MG63 (cell line): ENCODE results near the gene SOX14. TPM values are rescaled to one million over a fixed set of nuclear protein-coding genes. Genes with fewer than 3 reads are reported as not detected.

ENCODE experiments used
- DNase-seq: peaks from one replicate; pipeline ENCODE4 v3.0.0-alpha.2; 2020
- H3K27me3 ChIP-seq: fragments of 250-450 bp; sonication (Bioruptor Pico); 2 replicates; pipeline ENCODE4 v1.5.1; 2020; ENCODE audit warnings: mild to moderate bottlenecking, moderate library complexity
- H3K36me3 ChIP-seq: fragments of 250-450 bp; sonication (Bioruptor Pico); 2 replicates; pipeline ENCODE4 v1.5.1; 2020; ENCODE audit warnings: mild to moderate bottlenecking, moderate library complexity
- H3K4me3 ChIP-seq: fragments of 250-450 bp; sonication (Bioruptor Pico); 2 replicates; pipeline ENCODE4 v1.5.1; 2020; ENCODE audit warnings: mild to moderate bottlenecking, moderate library complexity
- H3K9me3 ChIP-seq: fragments of 250-450 bp; sonication (Bioruptor Pico); 2 replicates; pipeline ENCODE4 v1.5.1; 2020; ENCODE audit warnings: mild to moderate bottlenecking, moderate library complexity
- total RNA-seq: library from RNA; depleted of rRNA; stranded (reverse); fragments of >200 nt; shearing (Covaris generic); gene quantifications from 2 replicates; pipeline ENCODE4 v1.2.3, GENCODE V29; 2014; ENCODE audit warnings: low replicate concordance

Gene SOX14
- total RNA-seq, 1 experiment from 2014 or later: not detected

- no peaks in the 10 kb centered on the region for H3K36me3 ChIP-seq
- no peaks in the 10 kb centered on the region for H3K9me3 ChIP-seq
- no peak overlapping the region for H3K4me3 ChIP-seq
- peaks cover 100% of the 10 kb centered on the region for H3K27me3 ChIP-seq
- DNase-seq: no peak
These were observed 2.1 kb downstream of the SOX14 start for GRCh38 chr3:137766041-137766875.

GRCh38 chr3:137766876-137767537, 2.9 kb downstream of the SOX14 start:
- DNase-seq: no peak
- Histone ChIP-seq H3K9me3 (no peaks in the 10 kb centered on the region), H3K36me3 (no peaks in the 10 kb centered on the region), H3K4me3 (no peak overlapping the region), H3K27me3 (peaks cover 100% of the 10 kb centered on the region)

- Histone ChIP-seq H3K27me3 (peaks cover 100% of the 10 kb centered on the region), H3K36me3 (no peaks in the 10 kb centered on the region), H3K9me3 (no peaks in the 10 kb centered on the region), H3K4me3 (peak overlapping the region; percentile 22)
- DNase-seq: no peak
These were observed 3.6 kb downstream of the SOX14 start for GRCh38 chr3:137767538-137768360.

GRCh38 chr3:137768361-137769321, 4.5 kb downstream of the SOX14 start:
- H3K4me3 ChIP-seq: peak overlapping the region; percentile 22
- no peaks in the 10 kb centered on the region for H3K9me3 ChIP-seq
- peaks cover 100% of the 10 kb centered on the region for H3K27me3 ChIP-seq
- no peaks in the 10 kb centered on the region for H3K36me3 ChIP-seq
- no peak for DNase-seq

GRCh38 chr3:137769322-137770065, 5.4 kb downstream of the SOX14 start:
- peaks cover 100% of the 10 kb centered on the region for H3K27me3 ChIP-seq
- no peak overlapping the region for H3K4me3 ChIP-seq
- DNase-seq: no peak
- H3K36me3 ChIP-seq: no peaks in the 10 kb centered on the region
- no peaks in the 10 kb centered on the region for H3K9me3 ChIP-seq

- no peak for DNase-seq
- no peaks in the 10 kb centered on the region for H3K36me3 ChIP-seq
- H3K9me3 ChIP-seq: no peaks in the 10 kb centered on the region
- H3K27me3 ChIP-seq: peaks cover 100% of the 10 kb centered on the region
- H3K4me3 ChIP-seq: no peak overlapping the region
These were observed 6.1 kb downstream of the SOX14 start for GRCh38 chr3:137770066-137770834.

GRCh38 chr3:137770835-137771399, 6.8 kb downstream of the SOX14 start:
- no peak for DNase-seq
- H3K36me3 ChIP-seq: no peaks in the 10 kb centered on the region
- no peaks in the 10 kb centered on the region for H3K9me3 ChIP-seq
- peaks cover 100% of the 10 kb centered on the region for H3K27me3 ChIP-seq
- H3K4me3 ChIP-seq: no peak overlapping the region

GRCh38 chr3:137771401-137772213, 7.5 kb downstream of the SOX14 start:
- Histone ChIP-seq H3K36me3 (no peaks in the 10 kb centered on the region), H3K27me3 (peaks cover 97% of the 10 kb centered on the region), H3K9me3 (no peaks in the 10 kb centered on the region), H3K4me3 (no peak overlapping the region)
- no peak for DNase-seq

GRCh38 chr3:137772214-137772955, 8.3 kb downstream of the SOX14 start:
- Histone ChIP-seq H3K36me3 (no peaks in the 10 kb centered on the region), H3K27me3 (peaks cover 94% of the 10 kb centered on the region), H3K9me3 (no peaks in the 10 kb centered on the region), H3K4me3 (no peak overlapping the region)
- no peak for DNase-seq

- no peaks in the 10 kb centered on the region for H3K9me3 ChIP-seq
- no peak overlapping the region for H3K4me3 ChIP-seq
- no peak for DNase-seq
- no peaks in the 10 kb centered on the region for H3K36me3 ChIP-seq
- peaks cover 33% of the 10 kb centered on the region for H3K27me3 ChIP-seq
These were observed 14.8 kb downstream of the SOX14 start for GRCh38 chr3:137778941-137779340.

GRCh38 chr3:137787529-137787928, 23.4 kb downstream of the SOX14 start:
- H3K4me3 ChIP-seq: no peak overlapping the region
- H3K36me3 ChIP-seq: no peaks in the 10 kb centered on the region
- H3K27me3 ChIP-seq: peaks cover 14% of the 10 kb centered on the region
- DNase-seq: no peak
- no peaks in the 10 kb centered on the region for H3K9me3 ChIP-seq

- no peaks in the 10 kb centered on the region for H3K36me3 ChIP-seq
- DNase-seq: no peak
These were observed 25.1 kb downstream of the SOX14 start for GRCh38 chr3:137789236-137789635.

GRCh38 chr3:137792626-137793271, 28.6 kb downstream of the SOX14 start:
- Histone ChIP-seq H3K9me3 (no peaks in the 10 kb centered on the region), H3K36me3 (no peaks in the 10 kb centered on the region), H3K4me3 (no peak overlapping the region), H3K27me3 (peaks cover 10% of the 10 kb centered on the region)
- DNase-seq: peak; percentile 38

More at GRCh38 chr3:137789236-137789635, 25.1 kb downstream of the SOX14 start:
- H3K27me3 ChIP-seq: peaks cover 14% of the 10 kb centered on the region
- no peak overlapping the region for H3K4me3 ChIP-seq
- no peaks in the 10 kb centered on the region for H3K9me3 ChIP-seq
